Left ventricle myocardium inferior (tissue), 1 donor: ENCODE data around the gene ALG3. TPM values are rescaled to one million over a fixed set of nuclear protein-coding genes. Genes with fewer than 3 reads are reported as not detected.

Experiments used
- DNase-seq: peaks from one replicate; pipeline ENCODE4 v3.0.0-alpha.2; 2020
- H3K27ac ChIP-seq: fragments of 200-600 bp; replicated peaks from 2 replicates; pipeline ENCODE4 v1.8.0; 2021
- H3K27me3 ChIP-seq: fragments of 200-600 bp; 2 replicates; pipeline ENCODE4 v1.8.0; 2021; ENCODE audit warnings: low read depth
- H3K36me3 ChIP-seq: fragments of 200-600 bp; 2 replicates; pipeline ENCODE4 v1.8.0; 2021
- H3K4me1 ChIP-seq: fragments of 200-600 bp; 2 replicates; pipeline ENCODE4 v1.8.0; 2021
- H3K4me3 ChIP-seq: fragments of 200-600 bp; 2 replicates; pipeline ENCODE4 v1.8.0; 2021; ENCODE audit warnings: mild to moderate bottlenecking, moderate library complexity
- H3K9me3 ChIP-seq: fragments of 200-600 bp; replicated peaks from 2 replicates; pipeline ENCODE4 v1.8.0; 2021
- intact Hi-C: fragments of 100-400 bp; cut with micrococcal nuclease; formaldehyde crosslinking; loops from one replicate; pipeline ENCODE4 v1.11.0; 2022
- total RNA-seq: library from RNA; stranded (reverse); fragmentation: NEBNext Ultra II Directional; extraction: Animal tissue kit (Norgen Biotek cat#: 25700); gene quantifications from one replicate; pipeline ENCODE4 v1.2.1, GENCODE V29; 2021
- TF ChIP-seq, protein P1 (sequence below): fragments of 200-600 bp; IDR thresholded peaks from 2 replicates; pipeline ENCODE4 v1.8.0; 2021; ENCODE audit warnings: antibody characterized with exemption, mild to moderate bottlenecking, borderline replicate concordance
- donor health status: DM: no; HTN: yes; CAD: no; lungs with severe emphysema.

Gene ALG3
- total RNA-seq, 1 donor from 2014 or later: 16.1 TPM

DNA sequence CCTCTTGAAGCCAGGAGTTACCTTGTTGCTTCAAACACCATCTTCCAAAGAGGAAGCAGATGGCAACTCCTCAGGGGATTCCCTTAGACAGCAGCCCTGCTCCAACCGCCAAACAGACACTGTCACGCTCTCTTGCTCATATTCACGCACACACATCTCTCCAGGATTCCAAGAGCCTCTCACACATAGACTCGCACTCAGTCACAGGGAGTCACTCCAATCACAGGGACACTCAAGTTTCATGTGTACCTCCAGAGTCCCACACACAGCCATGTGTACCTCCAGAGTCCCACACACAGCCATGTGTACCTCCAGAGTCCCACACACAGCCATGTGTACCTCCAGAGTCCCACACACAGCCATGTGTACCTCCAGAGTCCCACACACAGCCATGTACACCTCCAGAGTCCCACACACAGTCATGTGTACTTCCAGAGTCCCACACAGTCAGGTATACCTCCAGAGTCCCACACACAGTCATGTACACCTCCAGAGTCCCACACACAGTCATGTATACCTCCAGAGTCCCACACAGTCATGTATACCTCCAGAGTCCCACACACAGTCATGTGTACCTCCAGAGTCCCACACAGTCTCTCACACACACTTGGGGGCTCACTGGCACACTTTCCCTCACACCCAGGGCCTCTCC, 13.3 kb downstream of the ALG3 start:
- peaks cover 6% of the 10 kb centered on the region for H3K4me1 ChIP-seq
- no peak for DNase-seq
- no peaks in the 10 kb centered on the region for H3K36me3 ChIP-seq
- TF ChIP-seq, protein P1, sequence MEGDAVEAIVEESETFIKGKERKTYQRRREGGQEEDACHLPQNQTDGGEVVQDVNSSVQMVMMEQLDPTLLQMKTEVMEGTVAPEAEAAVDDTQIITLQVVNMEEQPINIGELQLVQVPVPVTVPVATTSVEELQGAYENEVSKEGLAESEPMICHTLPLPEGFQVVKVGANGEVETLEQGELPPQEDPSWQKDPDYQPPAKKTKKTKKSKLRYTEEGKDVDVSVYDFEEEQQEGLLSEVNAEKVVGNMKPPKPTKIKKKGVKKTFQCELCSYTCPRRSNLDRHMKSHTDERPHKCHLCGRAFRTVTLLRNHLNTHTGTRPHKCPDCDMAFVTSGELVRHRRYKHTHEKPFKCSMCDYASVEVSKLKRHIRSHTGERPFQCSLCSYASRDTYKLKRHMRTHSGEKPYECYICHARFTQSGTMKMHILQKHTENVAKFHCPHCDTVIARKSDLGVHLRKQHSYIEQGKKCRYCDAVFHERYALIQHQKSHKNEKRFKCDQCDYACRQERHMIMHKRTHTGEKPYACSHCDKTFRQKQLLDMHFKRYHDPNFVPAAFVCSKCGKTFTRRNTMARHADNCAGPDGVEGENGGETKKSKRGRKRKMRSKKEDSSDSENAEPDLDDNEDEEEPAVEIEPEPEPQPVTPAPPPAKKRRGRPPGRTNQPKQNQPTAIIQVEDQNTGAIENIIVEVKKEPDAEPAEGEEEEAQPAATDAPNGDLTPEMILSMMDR: no peak
- H3K9me3 ChIP-seq: no peaks in the 10 kb centered on the region
- intact Hi-C loops: no loop called here
- no peak overlapping the region for H3K27ac ChIP-seq
- H3K27me3 ChIP-seq: peaks cover 73% of the 10 kb centered on the region
- no peak overlapping the region for H3K4me3 ChIP-seq

DNA sequence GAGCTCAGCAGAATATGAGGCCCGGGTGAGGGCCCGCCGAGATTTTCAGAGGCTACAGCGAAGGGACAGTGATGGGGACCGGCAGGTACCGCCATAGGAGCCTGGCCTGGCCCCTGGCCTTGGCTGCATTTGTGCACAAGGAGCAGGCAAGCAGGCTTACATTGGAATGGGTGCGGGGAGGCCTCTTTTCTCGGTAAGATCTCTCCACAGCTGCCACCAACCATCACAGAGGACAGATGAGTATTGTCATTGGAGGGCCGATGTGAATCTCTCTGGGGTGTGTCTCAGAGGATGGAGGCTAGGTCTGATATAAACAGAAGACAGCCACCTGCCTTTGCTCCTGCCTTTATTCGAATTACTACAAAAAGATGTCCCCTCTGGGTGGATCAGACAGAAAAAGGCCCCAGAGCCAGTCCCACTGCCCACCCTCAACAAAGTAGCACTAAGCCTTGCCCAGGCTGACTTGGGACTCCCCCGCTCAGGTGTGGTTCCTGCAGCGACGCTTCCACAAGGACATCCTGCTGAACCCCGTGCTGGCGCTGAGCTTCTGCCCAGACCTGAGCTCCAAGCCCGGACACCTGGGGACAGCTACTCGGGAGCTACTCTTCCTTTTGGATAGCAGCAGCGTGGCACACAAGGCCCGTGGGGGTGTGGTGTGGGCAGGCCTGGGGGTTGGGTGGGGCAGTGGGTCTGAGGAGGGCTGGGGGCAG, 13.9 kb downstream of the ALG3 start:
- Histone ChIP-seq H3K4me3 (no peak overlapping the region), H3K27ac (no peak overlapping the region), H3K27me3 (peaks cover 80% of the 10 kb centered on the region), H3K36me3 (no peaks in the 10 kb centered on the region), H3K9me3 (no peaks in the 10 kb centered on the region), H3K4me1 (peaks cover 13% of the 10 kb centered on the region)
- intact Hi-C loops: no loop called here
- no peak for DNase-seq
- TF ChIP-seq, protein P1: no peak

DNA sequence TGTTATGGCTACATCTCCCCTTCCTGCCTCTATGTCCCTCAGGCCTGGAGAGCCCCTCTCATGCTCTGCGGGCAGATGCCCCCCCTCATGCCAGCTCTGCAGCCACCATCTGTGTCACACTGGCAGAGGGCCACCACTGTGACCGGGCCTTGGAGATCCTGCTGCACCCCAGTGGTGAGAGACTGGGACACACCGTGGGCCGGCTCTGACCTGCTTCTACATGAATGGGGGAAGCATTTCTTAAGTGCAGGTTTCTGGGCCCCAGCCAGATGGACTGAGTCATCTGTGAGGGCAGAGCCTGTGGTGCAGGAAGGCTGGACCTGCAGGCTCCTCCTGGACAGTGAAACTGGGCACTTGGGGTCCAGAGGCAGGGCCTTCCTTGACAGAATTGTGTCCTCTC, 14.5 kb downstream of the ALG3 start:
- Histone ChIP-seq H3K27ac (no peak overlapping the region), H3K27me3 (peaks cover 86% of the 10 kb centered on the region), H3K36me3 (no peaks in the 10 kb centered on the region), H3K4me1 (peaks cover 19% of the 10 kb centered on the region), H3K9me3 (no peaks in the 10 kb centered on the region), H3K4me3 (no peak overlapping the region)
- intact Hi-C loops: no loop called here
- TF ChIP-seq, protein P1: no peak
- no peak for DNase-seq

DNA sequence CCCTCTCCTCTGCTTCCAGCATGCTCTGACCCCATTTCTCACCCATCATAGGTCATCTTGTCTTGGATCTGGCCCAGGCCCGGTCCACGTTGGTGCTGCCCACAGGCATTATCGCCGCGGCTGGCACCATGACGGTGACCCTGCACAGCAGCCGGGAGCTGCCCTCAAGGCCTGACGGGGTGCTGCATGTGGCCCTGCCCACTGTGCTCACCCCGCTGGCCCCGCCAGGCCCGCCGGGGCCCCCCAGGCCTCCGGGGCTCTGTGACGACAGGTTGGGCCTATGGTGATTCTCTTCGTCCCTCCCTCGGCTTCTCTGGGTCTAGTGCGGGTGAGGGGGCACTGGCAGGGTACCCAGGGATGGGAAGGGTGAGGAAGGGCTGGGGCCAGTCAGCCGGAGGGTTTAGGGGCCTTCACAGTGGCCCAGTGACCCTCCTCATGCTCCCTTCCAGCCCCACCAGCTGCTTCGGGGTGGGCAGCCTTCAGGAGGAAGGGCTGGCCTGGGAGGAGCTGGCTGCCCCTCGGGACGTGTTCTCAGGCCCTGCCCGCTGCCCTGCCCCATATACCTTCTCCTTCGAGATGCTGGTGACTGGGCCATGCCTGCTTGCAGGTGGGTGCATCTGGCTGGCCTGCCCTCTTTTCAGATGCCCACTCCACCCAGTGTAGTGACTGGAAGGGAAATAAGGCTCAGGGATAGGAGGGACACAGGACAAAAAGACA, 15.5 kb downstream of the ALG3 start:
- TF ChIP-seq, protein P1: no peak
- H3K27me3 ChIP-seq: peaks cover 91% of the 10 kb centered on the region

DNA sequence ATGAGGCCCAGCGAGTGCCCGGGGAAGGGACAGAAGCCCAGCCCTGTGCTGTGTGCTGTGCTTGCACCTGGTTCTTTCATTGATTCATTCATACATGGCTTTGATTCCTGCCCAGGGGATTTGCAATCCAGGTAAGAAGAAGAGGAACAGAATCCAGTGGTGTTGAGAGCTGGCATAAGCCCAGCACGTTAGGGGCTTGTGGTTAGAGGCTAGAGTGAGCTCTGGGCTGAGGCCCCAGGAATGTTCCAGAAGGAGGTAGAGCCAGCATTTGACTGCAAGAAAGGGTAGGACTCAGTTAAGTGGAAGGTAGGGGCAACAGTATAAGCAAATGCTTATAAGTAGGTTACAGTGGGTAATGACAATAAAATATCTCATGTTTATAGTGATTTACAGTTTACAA, 17.1 kb downstream of the ALG3 start:
- no peak for DNase-seq
- TF ChIP-seq, protein P1: no peak
- no peaks in the 10 kb centered on the region for H3K9me3 ChIP-seq
- H3K4me3 ChIP-seq: no peak overlapping the region
- H3K27ac ChIP-seq: no peak overlapping the region
- peaks cover 23% of the 10 kb centered on the region for H3K4me1 ChIP-seq
- H3K27me3 ChIP-seq: peaks cover 95% of the 10 kb centered on the region
- intact Hi-C loops: no loop called here
- H3K36me3 ChIP-seq: no peaks in the 10 kb centered on the region

More for the DNA sequence above, 15.5 kb downstream of the ALG3 start:
- Histone ChIP-seq H3K9me3 (no peaks in the 10 kb centered on the region), H3K27ac (no peak overlapping the region), H3K4me1 (peaks cover 23% of the 10 kb centered on the region), H3K36me3 (no peaks in the 10 kb centered on the region), H3K4me3 (no peak overlapping the region)
- intact Hi-C loops: no loop called here
- DNase-seq: no peak
